OCI-LY1 (cell line): Measurements from ENCODE around the gene RAI1.

ENCODE experiments used
- H2AFZ ChIP-seq: fragments of 200-600 bp; sonication (generic), shearing (Covaris generic); 2 replicates; pipeline ENCODE4 v1.6.0; 2014; ENCODE audit warnings: antibody characterized with exemption, mild to moderate bottlenecking, low read length
- H3F3A ChIP-seq: fragments of 200-600 bp; sonication (generic), shearing (Covaris generic); 2 replicates; pipeline ENCODE4 v1.6.0; 2014; ENCODE audit warnings: mild to moderate bottlenecking, antibody characterized with exemption, low read length, moderate library complexity; ENCODE audit not compliant: insufficient read depth
- H3K27ac ChIP-seq: fragments of 200-600 bp; sonication (generic); 2 replicates; pipeline ENCODE4 v1.5.1; 2014; ENCODE audit warnings: low read length, mixed run types, mild to moderate bottlenecking, low read depth; ENCODE audit not compliant: poor library complexity, severe bottlenecking
- H3K27me3 ChIP-seq: fragments of 200-600 bp; sonication (generic); 2 replicates; pipeline ENCODE4 v1.6.0; 2014; ENCODE audit warnings: antibody characterized with exemption, mild to moderate bottlenecking, low read length, moderate library complexity; ENCODE audit not compliant: insufficient read depth
- H3K36me3 ChIP-seq: fragments of 200-600 bp; sonication (generic); 2 replicates; pipeline ENCODE4 v1.6.1; 2014; ENCODE audit warnings: mild to moderate bottlenecking, antibody characterized with exemption, low read length, moderate library complexity, mixed read lengths; ENCODE audit not compliant: insufficient read depth
- H3K4me1 ChIP-seq: fragments of 200-600 bp; sonication (generic); 2 replicates; pipeline ENCODE4 v1.5.1; 2014; ENCODE audit warnings: mild to moderate bottlenecking, low read length, moderate library complexity; ENCODE audit not compliant: insufficient read depth, severe bottlenecking
- H3K4me2 ChIP-seq: fragments of 200-600 bp; sonication (generic), shearing (Covaris generic); 2 replicates; pipeline ENCODE4 v1.6.1; 2014; ENCODE audit warnings: low read length
- H3K4me3 ChIP-seq: fragments of 200-600 bp; sonication (generic); 2 replicates; pipeline ENCODE4 v1.5.1; 2014; ENCODE audit warnings: low read length, low read depth, mild to moderate bottlenecking, mixed read lengths; ENCODE audit not compliant: poor library complexity, severe bottlenecking
- H3K79me2 ChIP-seq: fragments of 200-600 bp; shearing (Covaris generic); 2 replicates; pipeline ENCODE4 v1.6.1; 2016; ENCODE audit warnings: mixed run types, low read length, mixed read lengths; ENCODE audit not compliant: insufficient read depth
- H3K9ac ChIP-seq: fragments of 200-600 bp; sonication (generic), shearing (Covaris generic); 2 replicates; pipeline ENCODE4 v1.6.1; 2014; ENCODE audit warnings: mild to moderate bottlenecking, low read length, mixed read lengths
- H3K9me2 ChIP-seq: fragments of 200-600 bp; sonication (generic), shearing (Covaris generic); 2 replicates; pipeline ENCODE4 v1.6.1; 2014; ENCODE audit warnings: low read depth, mild to moderate bottlenecking, low read length, mixed read lengths
- H3K9me3 ChIP-seq: fragments of 200-600 bp; shearing (Covaris generic); 2 replicates; pipeline ENCODE4 v1.6.1; 2014; ENCODE audit warnings: low read length, mixed read lengths
- H4K20me1 ChIP-seq: fragments of 200-600 bp; sonication (generic), shearing (Covaris generic); 2 replicates; pipeline ENCODE4 v1.6.0; 2016; ENCODE audit warnings: mild to moderate bottlenecking, low read length; ENCODE audit not compliant: insufficient read depth
- EZH2 ChIP-seq: fragments of 200-600 bp; sonication (generic), shearing (Covaris generic); IDR thresholded peaks from 2 replicates; pipeline ENCODE4 v1.8.0; 2017; ENCODE audit warnings: borderline replicate concordance, mixed run types, mild to moderate bottlenecking, antibody characterized with exemption, low read length, moderate library complexity, mixed read lengths
- TF ChIP-seq, protein P1 (sequence below): fragments of 200-600 bp; sonication (generic), shearing (Covaris generic); IDR thresholded peaks from 2 replicates; pipeline ENCODE4 v1.5.1; 2017; ENCODE audit warnings: mild to moderate bottlenecking, antibody characterized with exemption, low read length, moderate library complexity, mixed read lengths

The RAI1 gene

DNA sequence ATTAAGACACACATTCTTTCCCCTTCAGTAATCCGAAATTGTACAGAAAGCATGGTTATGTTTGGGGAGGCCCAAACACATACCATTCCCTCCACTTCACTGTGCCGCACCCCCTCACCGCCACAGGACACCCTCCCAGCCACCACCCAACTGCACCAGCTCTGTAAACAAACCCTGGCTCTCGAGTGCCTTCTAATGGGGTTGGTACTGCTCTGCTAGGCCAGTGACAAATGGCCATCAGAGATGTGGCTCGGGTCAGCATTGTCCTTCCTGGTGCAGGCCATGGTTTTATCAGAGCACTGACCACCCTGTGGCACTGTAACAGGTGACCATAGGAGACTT is 179.5 kb downstream of the RAI1 start:
- Histone ChIP-seq H4K20me1 (no peaks in the 10 kb centered on the region), H3K9me2 (no peaks in the 10 kb centered on the region), H3K27me3 (no peaks in the 10 kb centered on the region), H3K79me2 (no peaks in the 10 kb centered on the region), H3K9ac (no peak overlapping the region), H3K27ac (no peak overlapping the region), H3K9me3 (no peaks in the 10 kb centered on the region), H3K36me3 (no peaks in the 10 kb centered on the region), H2AFZ (no peak overlapping the region), H3K4me3 (no peak overlapping the region), H3K4me2 (no peak overlapping the region), H3K4me1 (no peaks in the 10 kb centered on the region), H3F3A (no peaks in the 10 kb centered on the region)
- TF ChIP-seq, protein P1, sequence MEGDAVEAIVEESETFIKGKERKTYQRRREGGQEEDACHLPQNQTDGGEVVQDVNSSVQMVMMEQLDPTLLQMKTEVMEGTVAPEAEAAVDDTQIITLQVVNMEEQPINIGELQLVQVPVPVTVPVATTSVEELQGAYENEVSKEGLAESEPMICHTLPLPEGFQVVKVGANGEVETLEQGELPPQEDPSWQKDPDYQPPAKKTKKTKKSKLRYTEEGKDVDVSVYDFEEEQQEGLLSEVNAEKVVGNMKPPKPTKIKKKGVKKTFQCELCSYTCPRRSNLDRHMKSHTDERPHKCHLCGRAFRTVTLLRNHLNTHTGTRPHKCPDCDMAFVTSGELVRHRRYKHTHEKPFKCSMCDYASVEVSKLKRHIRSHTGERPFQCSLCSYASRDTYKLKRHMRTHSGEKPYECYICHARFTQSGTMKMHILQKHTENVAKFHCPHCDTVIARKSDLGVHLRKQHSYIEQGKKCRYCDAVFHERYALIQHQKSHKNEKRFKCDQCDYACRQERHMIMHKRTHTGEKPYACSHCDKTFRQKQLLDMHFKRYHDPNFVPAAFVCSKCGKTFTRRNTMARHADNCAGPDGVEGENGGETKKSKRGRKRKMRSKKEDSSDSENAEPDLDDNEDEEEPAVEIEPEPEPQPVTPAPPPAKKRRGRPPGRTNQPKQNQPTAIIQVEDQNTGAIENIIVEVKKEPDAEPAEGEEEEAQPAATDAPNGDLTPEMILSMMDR = no peak
- TF ChIP-seq EZH2 = no peak
